GM18867 (cell line): Measurements from ENCODE around the gene CNTFR.
A peak's percentile ranks its signal among the peaks of the same experiment; 100 is the strongest.
"Not testable (repeated sequence)": the region's sequence is repeated elsewhere in the genome, so short reads cannot be mapped to it uniquely, and the experiment has no call there.

Source experiments
- ATAC-seq: cut with Tn5 transposase; IDR thresholded peaks from one replicate; pipeline ENCODE4 v1.9.1; 2021; ENCODE audit warnings: mild to moderate bottlenecking, moderate library complexity; ENCODE audit not compliant: unreplicated experiment

Gene CNTFR, protein sequence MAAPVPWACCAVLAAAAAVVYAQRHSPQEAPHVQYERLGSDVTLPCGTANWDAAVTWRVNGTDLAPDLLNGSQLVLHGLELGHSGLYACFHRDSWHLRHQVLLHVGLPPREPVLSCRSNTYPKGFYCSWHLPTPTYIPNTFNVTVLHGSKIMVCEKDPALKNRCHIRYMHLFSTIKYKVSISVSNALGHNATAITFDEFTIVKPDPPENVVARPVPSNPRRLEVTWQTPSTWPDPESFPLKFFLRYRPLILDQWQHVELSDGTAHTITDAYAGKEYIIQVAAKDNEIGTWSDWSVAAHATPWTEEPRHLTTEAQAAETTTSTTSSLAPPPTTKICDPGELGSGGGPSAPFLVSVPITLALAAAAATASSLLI

GRCh38 chr9:34589636-34590380 is at the start of gene CNTFR:
Gene CNTFR, minus strand, starts transcription at chr9:34589724. Its CDS starts 20,743 bp downstream, at chr9:34568981.
- ATAC-seq: no peak

- ATAC-seq: not testable (repeated sequence)
Measured at GRCh38 chr9:34639322-34639721, 49.8 kb upstream of the CNTFR start.

DNA sequence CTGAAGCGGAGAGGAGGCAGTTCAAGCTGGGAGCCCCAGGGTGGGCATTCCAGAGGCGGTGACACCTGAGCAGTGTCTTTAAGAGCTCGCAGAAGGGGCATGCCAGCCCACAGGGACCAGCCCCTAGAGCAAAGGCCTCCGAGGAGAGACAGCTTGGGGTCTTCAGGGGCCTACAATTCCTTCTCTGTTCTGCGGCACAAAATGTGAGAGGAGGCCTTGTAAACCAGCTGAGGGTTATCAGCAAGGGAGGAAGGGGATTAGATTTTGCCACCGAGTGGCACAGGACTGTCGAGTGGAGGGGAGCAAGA is 48.6 kb upstream of the CNTFR start:
- ATAC-seq: no peak

- peak; percentile 86 for ATAC-seq
Measured at GRCh38 chr9:34637356-34638137, 48.0 kb upstream of the CNTFR start, which contains the start of gene SIGMAR1. Gene SIGMAR1, minus strand, starts transcription at chr9:34637787. Its CDS starts 90 bp downstream, at chr9:34637697.

GRCh38 chr9:34636791-34637355 is 47.3 kb upstream of the CNTFR start:
- no peak for ATAC-seq

DNA sequence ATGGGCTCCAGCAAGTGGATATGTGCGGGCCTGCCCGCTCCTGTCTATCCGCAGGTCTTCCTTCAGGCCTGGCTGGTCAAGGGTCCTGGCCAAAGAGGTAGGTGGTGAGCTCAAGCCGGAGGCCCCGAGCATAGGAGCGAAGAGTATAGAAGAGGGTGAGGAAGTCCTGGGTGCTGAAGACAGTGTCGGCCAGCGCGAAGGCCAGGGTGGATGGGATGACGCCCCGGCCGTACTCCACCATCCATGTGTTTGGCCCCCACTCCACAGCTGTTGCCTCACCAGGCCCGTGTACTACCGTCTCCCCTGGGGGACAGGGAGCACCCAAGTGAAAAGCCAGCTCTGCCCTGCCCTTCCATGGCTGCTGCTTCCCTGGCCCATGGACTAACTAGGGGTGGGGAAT is 46.0 kb upstream of the CNTFR start:
- ATAC-seq: no peak

DNA sequence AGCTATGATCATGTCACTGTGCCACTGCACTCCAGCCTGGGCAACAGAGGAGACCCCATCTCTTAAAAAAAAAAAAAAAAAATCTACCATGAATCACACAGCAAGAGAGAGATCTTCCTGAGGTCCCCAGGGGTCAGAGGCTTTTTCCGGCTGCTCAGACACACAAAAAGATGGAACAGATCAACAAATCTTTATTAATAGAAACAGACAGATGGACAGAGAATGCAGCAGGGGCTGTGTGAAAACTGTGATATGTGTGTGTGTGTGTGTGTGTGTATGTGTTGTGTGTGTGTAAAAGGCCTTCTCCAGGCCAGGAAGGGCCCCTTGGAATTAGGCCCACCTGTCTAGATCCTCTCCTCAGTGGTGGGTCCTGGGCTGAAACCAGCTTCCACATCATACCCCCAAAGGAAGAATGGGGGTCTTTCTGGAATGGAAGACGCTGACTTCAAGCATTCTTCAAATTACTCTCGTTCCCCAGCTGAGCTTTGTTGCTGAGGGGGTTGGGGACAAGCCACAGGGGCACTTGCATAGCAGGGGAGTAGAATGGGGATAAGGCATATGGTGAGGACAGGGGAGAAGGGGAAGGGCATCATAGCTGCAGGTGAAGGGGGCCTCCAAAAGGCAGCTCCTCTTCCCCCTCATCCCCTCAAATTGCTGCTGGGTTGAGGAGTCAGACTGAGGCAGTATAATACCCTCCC is 45.2 kb upstream of the CNTFR start:
- ATAC-seq: no peak

GRCh38 chr9:34633851-34634550 is 44.5 kb upstream of the CNTFR start:
- ATAC-seq: peak; percentile 33

DNA sequence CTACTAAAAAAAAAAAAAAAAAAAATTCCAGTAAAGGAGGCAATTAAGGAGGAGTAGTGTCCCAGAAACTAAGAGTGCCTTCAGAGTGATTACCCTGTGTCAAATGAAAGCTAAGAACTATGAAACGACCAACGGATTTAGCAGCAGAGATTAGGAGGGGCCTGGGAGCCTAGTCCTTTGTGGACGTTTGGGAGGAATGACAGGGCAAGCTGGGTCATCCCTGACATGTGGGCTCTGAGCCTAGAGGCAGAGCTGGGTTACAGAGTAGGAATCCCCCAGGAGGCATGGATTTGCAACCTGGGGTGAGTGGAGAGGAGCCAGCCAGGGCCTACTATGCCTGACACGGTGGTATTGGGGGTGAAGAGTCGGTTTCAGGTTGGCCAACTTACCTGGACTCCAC is 43.6 kb upstream of the CNTFR start:
- no peak for ATAC-seq

GRCh38 chr9:34630402-34631154 is 41.1 kb upstream of the CNTFR start:
- no peak for ATAC-seq

GRCh38 chr9:34629491-34629808 is 39.9 kb upstream of the CNTFR start:
- ATAC-seq: no peak

GRCh38 chr9:34628656-34629490 is 39.3 kb upstream of the CNTFR start, which contains the start of gene ARID3C:
Gene ARID3C, minus strand, starts transcription at chr9:34629066. Its CDS starts 1,052 bp downstream, at chr9:34628014.
- ATAC-seq: no peak

DNA sequence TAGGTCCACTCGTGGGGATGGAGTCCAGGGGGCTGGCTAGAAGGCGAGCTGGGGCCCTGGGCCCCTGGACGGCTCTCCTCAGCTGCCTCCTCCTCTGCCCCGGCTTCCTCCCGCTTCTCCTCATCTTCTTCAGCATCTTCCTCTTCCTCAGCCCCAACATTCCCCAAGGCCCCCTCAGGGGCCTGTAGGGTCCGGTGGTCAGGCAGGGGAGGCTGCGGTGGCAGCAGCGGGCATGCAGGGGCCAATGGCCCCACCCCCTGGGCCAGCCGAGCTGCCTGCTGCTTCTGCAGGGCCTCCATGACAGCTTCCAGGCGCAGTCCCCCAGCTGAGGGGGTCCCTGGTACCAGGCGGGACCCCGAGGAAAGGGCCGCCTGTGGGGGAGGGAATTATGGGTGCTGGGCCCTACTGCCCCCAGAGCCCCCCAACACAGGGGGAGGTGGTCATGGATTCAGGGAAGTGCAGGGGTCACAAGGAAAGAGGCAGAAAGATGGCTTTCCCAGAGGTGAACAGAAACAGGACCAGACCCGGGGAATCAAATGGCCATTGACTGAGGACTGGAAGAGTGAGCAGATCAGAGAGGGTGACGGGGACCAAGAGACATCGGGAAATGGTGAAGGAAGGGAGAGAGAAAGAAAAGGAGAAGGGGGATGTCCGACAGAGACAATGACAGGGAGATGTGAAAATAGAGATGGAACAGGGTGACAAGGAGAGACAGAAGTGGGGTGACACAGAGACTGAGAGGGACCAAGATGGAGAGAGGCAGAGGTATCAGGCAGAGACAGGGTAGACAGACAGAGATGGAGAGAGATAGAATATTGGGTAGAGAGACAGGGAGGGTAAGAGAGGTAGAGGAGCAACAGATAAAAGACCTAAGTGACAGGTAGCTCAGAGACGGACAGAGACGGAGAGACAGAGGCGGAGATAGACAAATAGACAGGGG is 38.5 kb upstream of the CNTFR start:
- no peak for ATAC-seq

GRCh38 chr9:34625186-34625486 is 35.6 kb upstream of the CNTFR start:
- ATAC-seq: no peak

DNA sequence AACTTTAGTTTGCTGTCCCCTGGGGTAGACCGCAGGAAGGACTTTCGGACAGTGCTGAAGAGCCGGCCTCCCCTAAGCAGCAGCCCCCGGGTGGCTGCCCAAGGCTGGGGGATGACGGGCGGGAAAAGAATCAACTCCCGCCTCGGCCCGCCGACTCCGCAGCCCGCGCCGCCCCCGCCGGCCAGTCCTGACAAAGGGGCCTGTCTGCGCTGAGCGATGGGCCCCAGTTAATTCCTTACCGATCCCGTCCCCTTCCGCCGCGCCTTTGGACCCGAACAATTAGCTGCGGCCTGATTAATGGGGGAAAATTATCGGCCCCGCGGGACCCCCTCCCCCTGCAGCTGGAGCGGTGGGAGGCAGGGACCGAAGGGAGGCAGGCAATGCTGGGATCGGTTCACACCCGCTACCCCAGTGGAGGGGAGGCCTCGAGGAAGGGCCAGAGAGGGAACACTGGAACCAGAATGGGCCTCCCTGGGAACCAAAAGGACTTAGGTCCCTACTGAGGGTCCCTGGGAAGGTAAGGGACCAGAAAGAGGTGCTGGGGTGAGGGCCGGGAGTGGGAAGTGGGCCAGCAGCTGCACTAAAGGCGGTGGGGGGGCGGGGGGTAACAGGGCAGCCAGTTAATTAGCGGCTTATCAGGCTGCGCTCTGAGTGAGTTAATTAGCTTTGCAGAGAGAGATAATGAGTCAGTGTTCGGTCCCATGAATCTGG is 35.1 kb upstream of the CNTFR start:
- no peak for ATAC-seq

- ATAC-seq: no peak
Measured at GRCh38 chr9:34623374-34624235, 34.1 kb upstream of the CNTFR start.
